Body of pancreas (tissue), 4 donors: Measurements from ENCODE around the gene PARVG. TPM values are rescaled to one million over a fixed set of nuclear protein-coding genes. Genes with fewer than 3 reads are reported as not detected.

ENCODE experiments used
- ATAC-seq: fragments of 150-250 bp; one replicate; pipeline ENCODE4 v1.9.1; 2016
- DNase-seq, 4 donors: peaks; one replicate each; pipeline ENCODE4 v3.0.0-alpha.2; 2019
- H3K27ac ChIP-seq, 4 donors: fragments of 200-600 bp; sonication (generic); 1 replicate in 3 of 4; 2 replicates in 1 of 4; pipeline versions ENCODE4 v1.5.1 to v1.6.1; 2016 to 2019; ENCODE audit warnings: mild to moderate bottlenecking in 1 of 4, mixed read lengths in 1 of 4, moderate library complexity in 1 of 4
- H3K27me3 ChIP-seq, 2 donors: fragments of 200-600 bp; sonication (generic); one replicate each; pipeline ENCODE4 v1.6.0; 2016; ENCODE audit warnings: mild to moderate bottlenecking in 1 of 2
- H3K36me3 ChIP-seq, 2 donors: fragments of 200-600 bp; sonication (generic); replicated peaks in 1 of 2; 2 replicates each; pipeline ENCODE4 v1.5.1; 2016; ENCODE audit warnings: low read depth in 2 of 2; ENCODE audit not compliant: insufficient read depth in 1 of 2
- H3K4me1 ChIP-seq: fragments of 200-600 bp; sonication (generic); one replicate; pipeline ENCODE4 v1.6.0; 2016
- H3K4me3 ChIP-seq, 2 donors: fragments of 200-600 bp; sonication (generic); 1 replicate in 1 of 2; 2 replicates in 1 of 2; pipeline ENCODE4 v1.5.1; 2016 to 2019
- H3K9me3 ChIP-seq, 3 donors: fragments of 200-600 bp; sonication (generic); 1 replicate in 2 of 3; 2 replicates in 1 of 3; pipeline ENCODE4 v1.5.1; 2016
- CTCF ChIP-seq, 7 experiments: fragments of 450-650 bp in 4 of 7; fragments of 200-600 bp in 3 of 7; sonication (generic) in 3 of 7; IDR thresholded peaks; one replicate each; pipeline ENCODE4 v1.5.1; 2016 to 2019; ENCODE audit warnings: antibody characterized with exemption in 7 of 7
- POLR2A ChIP-seq, 3 donors: fragments of 450-650 bp; IDR thresholded peaks; one replicate each; pipeline ENCODE4 v1.6.1; 2016; ENCODE audit warnings: antibody characterized with exemption in 3 of 3, mild to moderate bottlenecking in 2 of 3
- WGBS, 2 donors: methylation state at CpG; one replicate each; pipeline ENCODE4 v1.1.5; 2017; 5-methylcytosine and 5-hydroxymethylcytosine counted together
- intact Hi-C: fragments of 100-400 bp; cut with DNase I; formaldehyde crosslinking; loops from one replicate; pipeline ENCODE4 v1.15.1; 2023
- total RNA-seq, 2 donors: library from RNA; depleted of rRNA; stranded (reverse); fragments of >200 nt; gene quantifications; one replicate each; pipeline ENCODE4 v1.1.0, GENCODE V29; 2016

The PARVG gene
- total RNA-seq, 2 donors from 2014 or later, result 8.8 to 13.2 TPM

GRCh38 chr22:44147821-44148574 lies 32.7 kb upstream of the PARVG start:
- no peaks in the 10 kb centered on the region for H3K36me3 ChIP-seq
- no peak for DNase-seq
- no peaks in the 10 kb centered on the region for H3K27me3 ChIP-seq
- no peaks in the 10 kb centered on the region for H3K9me3 ChIP-seq
- no peak for TF ChIP-seq CTCF (IDR thresholded peaks at IDR 0.05)
- no peak for TF ChIP-seq POLR2A (IDR thresholded peaks at IDR 0.05)
- 55 to 64% methylated on average over 24 to 27 of the region's 27 CpGs for WGBS, 2 donors
- ATAC-seq, result no peak
- no peaks in the 10 kb centered on the region for H3K4me1 ChIP-seq
- intact Hi-C loops, result no loop called here
- no peak overlapping the region for H3K4me3 ChIP-seq
- no peak overlapping the region for H3K27ac ChIP-seq

DNA sequence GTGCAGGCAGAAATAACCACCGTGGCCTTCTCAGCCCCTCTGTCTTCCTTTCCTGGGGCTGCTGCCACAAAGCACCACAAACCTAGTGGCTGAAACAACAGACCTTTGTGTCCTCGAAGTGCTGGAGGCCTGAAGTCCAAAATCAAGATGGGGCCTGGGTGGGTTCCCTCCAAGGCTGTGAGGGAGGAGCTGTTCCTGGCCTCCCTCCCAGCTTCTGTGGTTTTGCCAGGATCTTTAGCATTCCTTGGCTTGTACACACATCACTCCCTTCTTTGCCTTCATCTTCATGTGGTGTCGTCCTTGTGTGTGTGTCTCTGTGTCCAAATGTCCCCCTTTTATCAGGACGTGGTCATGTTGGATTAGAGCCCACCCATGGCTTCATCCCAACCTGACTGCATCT lies 29.0 kb upstream of the PARVG start:
- H3K27me3 ChIP-seq, result no peaks in the 10 kb centered on the region
- TF ChIP-seq POLR2A (IDR thresholded peaks at IDR 0.05), result no peak
- TF ChIP-seq CTCF (IDR thresholded peaks at IDR 0.05), result no peak
- H3K27ac ChIP-seq, result no peak overlapping the region
- H3K4me1 ChIP-seq, result no peaks in the 10 kb centered on the region
- no peaks in the 10 kb centered on the region for H3K9me3 ChIP-seq
- DNase-seq (no peak), ATAC-seq (no peak)
- 64 to 75% methylated on average over 4 of the region's 4 CpGs for WGBS, 2 donors
- no peak overlapping the region for H3K4me3 ChIP-seq
- intact Hi-C loops, result no loop called here
- no peaks in the 10 kb centered on the region for H3K36me3 ChIP-seq

DNA sequence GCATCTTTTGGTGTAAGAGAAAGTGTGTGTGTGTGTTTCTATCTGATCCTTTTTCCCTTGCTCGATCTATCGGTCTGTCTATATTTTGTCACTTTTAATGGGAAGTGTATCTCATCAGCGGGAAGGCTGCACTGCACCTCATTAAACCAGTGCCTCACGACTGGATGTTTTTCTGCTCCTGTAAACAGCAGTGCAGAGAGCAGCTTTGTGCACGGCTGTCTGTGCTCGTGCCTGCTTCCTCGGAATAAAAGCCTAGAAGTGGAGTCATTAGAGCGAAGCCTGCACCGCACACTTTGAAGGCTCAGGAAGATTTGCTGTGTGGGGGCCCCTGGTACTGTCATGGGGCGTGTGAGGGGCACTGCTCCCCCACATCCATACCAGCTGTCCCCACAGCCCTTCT lies 27.0 kb upstream of the PARVG start:
- no peaks in the 10 kb centered on the region for H3K4me1 ChIP-seq
- ATAC-seq, result no peak
- H3K27me3 ChIP-seq, result no peaks in the 10 kb centered on the region
- intact Hi-C loops, result no loop called here
- no peaks in the 10 kb centered on the region for H3K9me3 ChIP-seq
- no peak for DNase-seq
- no peak overlapping the region for H3K27ac ChIP-seq
- TF ChIP-seq CTCF (IDR thresholded peaks at IDR 0.05), result no peak
- TF ChIP-seq POLR2A (IDR thresholded peaks at IDR 0.05), result no peak
- 63 to 74% methylated on average over 10 of the region's 10 CpGs for WGBS, 2 donors
- H3K4me3 ChIP-seq, result no peak overlapping the region
- no peaks in the 10 kb centered on the region for H3K36me3 ChIP-seq

DNA sequence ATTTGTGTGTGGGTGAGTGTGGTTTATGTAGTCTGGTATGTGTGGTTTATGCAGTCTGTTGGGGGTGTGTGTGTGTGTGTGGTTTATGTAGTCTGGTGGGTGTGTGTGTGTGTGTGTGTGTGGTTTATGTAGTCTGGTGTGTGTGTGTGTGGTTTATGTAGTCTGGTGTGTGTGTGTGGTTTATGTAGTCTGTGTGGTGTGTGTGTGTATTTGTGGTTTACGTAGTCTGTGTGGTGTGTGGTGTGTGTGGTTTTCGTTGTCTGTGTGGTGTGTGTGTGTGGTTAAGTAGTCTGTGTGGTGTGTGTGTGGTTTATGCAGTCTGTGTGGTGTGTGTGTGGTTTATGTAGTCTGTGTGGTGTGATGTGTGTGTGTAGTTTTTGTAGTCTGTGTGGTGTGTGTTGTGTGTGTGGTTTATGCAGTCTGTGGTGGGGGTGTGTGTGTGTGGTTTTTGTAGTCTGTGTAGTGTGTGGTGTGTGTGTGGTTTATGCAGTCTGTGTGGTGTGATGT lies 26.2 kb upstream of the PARVG start:
- DNase-seq (no peak), ATAC-seq (no peak)
- Histone ChIP-seq H3K36me3 (no peaks in the 10 kb centered on the region), H3K27me3 (no peaks in the 10 kb centered on the region), H3K4me1 (no peaks in the 10 kb centered on the region), H3K4me3 (no peak overlapping the region), H3K9me3 (no peaks in the 10 kb centered on the region), H3K27ac (no peak overlapping the region)
- WGBS, 2 donors, result 52 to 55% methylated on average over 2 of the region's 2 CpGs
- TF ChIP-seq CTCF (IDR thresholded peaks at IDR 0.05), result no peak
- no peak for TF ChIP-seq POLR2A (IDR thresholded peaks at IDR 0.05)
- intact Hi-C loops, result no loop called here

- whole genome bisulfite sequencing, 2 donors, result 81 to 91% methylated on average over 14 of the region's 14 CpGs
- intact Hi-C loops, result no loop called here
- ATAC-seq, result no peak
Observed at GRCh38 chr22:44155115-44155514, 25.6 kb upstream of the PARVG start.

More at GRCh38 chr22:44155115-44155514, 25.6 kb upstream of the PARVG start:
- no peaks in the 10 kb centered on the region for H3K27me3 ChIP-seq
- no peak overlapping the region for H3K4me3 ChIP-seq
- no peak for DNase-seq
- TF ChIP-seq POLR2A (IDR thresholded peaks at IDR 0.05), result no peak
- H3K36me3 ChIP-seq, result no peaks in the 10 kb centered on the region
- H3K9me3 ChIP-seq, result no peaks in the 10 kb centered on the region
- no peaks in the 10 kb centered on the region for H3K4me1 ChIP-seq
- no peak overlapping the region for H3K27ac ChIP-seq
